HTR-8/SVneo (cell line): Measurements from ENCODE around the gene FBN1.

Experiments
- DNase-seq: peaks from one replicate; pipeline ENCODE4 v3.0.0; 2011; ENCODE audit warnings: low spot score, mixed read lengths; ENCODE audit not compliant: insufficient read length
- FAIRE-seq: peaks from 2 replicates; lab custom pipeline; 2011; peaks lifted over from hg19 to GRCh38; lab: Jason Lieb, UNC

FBN1 gene

DNA sequence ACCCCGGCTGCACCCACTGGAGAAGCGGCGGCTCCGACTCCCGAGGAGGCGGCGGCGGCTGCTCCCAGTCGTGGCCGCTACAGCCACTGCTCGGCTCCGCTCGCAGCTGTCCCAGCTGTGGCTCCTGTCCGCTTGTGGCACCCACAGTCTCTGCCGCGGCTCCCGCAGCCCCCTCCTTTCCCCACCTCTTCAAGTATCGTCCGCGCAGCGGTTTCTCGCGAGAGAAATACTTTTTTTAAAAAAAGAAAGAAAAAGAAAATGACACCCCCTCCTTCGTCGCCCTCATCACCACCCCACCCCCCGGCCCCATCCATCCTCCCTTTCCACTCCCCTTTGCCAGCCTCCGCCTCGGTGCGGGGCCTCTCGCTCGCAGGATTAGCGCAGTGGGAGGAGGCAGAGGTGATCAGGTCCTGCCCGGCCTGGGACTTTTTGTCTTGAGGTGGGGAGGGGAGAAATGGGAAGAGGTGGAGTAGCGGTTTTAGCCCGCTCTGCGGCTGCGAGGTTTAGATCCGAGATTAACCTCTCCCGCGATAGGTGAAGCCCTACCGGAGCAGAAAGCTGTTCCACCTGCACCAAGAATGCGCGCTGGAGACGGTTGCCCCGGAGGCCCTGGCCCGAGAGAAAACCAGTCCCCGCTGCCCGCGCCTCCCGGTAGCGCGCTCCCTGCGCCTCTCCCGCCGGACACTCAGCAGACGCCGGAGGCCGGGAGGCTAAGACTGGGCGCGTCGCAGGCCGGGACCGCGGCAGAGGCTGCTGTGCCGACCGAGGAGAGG lies at the start of gene FBN1:
Gene FBN1 (minus strand): TSS at position 152 of the 773 bp plus-strand sequence. CDS start 940 bp downstream, outside the sequence.
- DNase-seq (peak; percentile 85), FAIRE-seq (peak; percentile 13)

DNA sequence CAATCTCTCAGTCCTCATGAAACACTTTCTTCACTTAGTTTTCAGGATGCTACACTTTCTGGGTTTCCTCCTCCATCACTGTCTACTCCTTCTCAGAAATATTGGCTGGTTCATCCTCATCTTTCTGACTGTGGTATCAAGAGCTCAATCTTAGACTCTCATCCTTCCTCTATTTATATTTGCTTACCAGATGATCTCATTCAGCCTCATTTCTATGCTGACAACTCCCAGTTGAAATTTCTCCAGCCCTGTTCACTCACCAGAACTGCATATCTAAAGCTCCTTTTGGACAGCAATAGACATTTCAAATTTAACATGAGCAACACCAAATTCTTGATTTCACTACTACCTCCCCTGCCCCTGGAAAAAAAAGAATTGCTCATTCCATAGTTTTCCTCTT lies 48.0 kb upstream of the FBN1 start:
- DNase-seq (no peak), FAIRE-seq (no peak)

DNA sequence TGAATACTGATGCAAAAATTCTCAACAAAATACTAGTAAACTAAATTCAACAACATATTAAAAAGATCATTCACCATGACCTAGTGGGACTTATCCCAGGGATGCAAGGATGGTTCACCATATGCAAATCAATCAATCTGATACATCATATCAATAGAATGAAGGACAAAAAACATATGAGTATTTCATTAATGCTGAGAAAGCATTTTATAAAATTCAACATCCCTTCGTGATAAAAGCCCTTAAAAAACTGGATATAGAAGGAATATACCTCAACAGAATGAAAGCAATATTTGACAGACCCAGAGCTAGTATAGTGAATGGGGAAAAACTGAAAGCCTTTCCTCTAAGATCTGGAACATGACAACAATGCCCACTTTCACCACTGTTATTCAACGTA lies 43.0 kb upstream of the FBN1 start:
- DNase-seq: no peak
- no peak for FAIRE-seq

DNA sequence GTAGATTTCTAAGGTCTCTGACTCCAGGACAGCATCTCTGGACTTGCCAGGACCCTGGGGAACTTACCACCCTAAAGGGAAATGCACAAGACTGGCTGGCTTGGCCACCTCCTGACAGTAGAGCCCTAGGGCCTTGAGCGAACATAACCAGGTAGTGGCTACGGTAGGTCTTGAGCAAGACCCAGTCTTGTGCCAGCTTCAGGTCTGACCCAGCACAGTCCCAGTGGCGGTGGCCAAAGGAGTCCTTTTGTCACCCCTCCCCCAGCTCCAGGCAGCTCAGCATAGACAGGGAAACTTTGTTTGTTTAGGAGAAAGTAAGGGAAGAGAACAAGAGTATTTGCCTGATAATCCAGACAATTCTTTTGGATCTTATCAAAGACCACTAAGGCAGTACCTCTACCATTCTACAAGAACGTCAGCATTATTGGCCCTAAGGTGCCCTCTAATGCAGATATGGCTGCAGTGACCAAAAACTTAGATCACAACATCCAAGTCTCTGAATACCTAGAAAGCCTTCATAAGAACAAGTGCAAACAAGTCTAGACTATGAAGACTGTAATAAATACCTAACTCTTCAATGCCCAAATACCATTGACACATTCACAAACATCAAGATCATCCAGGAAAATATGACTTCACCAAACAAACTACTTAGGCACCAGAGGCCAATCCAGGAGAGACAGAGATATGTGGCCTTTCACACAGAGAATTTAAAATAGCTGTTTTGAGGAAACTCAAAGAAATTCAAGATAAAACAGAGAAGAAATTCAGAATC lies 38.7 kb upstream of the FBN1 start:
- FAIRE-seq (no peak), DNase-seq (no peak)

DNA sequence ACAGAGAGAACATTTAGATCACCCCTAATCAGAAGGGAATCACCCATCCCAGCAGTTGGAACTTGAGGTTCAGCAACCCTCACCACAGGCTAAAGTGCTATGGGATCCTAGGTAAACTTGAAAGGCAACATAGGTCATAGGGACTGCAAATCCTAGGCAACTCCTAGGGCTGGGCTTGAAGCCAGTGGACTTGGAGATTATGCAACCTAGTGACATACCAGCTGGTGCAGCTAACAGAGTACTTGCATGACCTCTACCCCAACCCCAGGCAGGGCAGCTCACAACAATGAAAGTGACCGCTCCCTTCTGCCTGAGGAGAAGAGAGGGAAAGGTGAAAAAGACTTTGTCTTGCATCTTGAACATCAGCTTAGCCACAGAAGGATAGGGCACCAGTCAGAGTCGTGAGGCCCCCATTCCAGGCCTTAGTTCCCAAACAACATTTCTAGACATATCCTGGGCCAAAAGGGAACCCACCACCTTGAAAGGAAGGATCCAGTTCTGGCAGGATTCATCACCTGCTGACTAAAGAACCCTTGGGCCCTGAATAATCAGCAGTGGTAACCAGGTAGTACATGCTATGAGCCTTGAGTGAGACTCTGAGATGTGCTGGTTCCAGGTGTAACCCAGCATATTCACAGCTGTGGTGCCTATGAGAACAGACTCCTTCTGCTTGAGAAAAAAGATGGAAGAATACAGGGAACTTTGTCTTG lies 37.6 kb upstream of the FBN1 start:
- DNase-seq (no peak), FAIRE-seq (peak; percentile 60)

DNA sequence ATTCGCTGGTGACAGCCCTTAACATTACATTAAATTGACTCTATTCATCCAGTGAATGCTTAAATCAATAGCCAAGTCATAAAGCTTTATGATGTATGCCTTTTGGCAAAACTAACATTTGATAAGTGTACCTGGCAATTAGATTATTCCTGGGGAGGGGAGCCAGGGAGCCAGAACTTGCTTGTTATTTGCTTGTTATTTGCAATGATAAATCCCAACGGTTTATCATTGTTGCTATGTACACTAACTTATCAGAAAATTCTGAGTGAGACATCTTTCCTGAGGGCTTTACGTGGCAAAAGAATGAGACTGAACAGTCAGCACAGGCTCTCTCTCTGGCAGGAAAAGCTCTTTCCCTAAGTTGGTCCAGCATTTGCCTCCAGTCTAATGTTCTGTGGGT lies 35.8 kb upstream of the FBN1 start:
- DNase-seq (no peak), FAIRE-seq (no peak)

DNA sequence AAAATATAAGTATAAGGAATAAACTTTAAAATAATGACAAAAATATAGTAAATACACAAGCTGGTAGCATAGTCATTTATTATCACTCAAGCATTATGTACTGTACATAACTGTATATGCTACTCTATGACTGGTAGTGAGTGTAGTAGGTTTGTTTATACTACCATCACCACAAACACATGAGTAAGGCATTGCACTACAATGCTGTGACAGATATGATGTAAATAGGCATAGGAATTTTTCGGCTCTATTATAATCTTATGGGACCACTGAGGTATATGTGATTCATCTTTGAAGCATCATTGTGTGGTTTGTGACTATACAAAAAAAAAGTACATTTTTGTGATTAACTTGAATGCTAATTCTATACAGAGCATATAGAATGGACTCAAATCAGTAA lies 35.3 kb upstream of the FBN1 start:
- FAIRE-seq (no peak), DNase-seq (peak; percentile 38)

DNA sequence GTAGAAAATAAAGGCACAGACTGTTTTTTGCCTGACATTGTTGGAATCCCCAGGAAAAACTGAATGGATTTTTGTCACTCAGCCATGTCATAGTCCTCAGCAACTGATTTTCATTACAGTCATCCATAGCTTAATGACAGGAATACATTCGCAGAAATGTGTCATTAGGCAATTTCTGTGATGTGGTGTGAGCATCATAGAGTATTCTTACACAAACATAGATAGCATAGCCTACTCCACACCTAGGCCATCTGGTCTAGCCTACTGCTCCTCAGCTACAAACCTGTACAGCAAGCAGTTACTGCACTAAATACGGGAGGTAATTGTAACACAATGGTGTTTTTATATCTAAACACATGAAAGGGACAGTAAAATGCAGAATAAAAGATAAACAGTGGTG lies 34.4 kb upstream of the FBN1 start:
- no peak for FAIRE-seq
- no peak for DNase-seq

DNA sequence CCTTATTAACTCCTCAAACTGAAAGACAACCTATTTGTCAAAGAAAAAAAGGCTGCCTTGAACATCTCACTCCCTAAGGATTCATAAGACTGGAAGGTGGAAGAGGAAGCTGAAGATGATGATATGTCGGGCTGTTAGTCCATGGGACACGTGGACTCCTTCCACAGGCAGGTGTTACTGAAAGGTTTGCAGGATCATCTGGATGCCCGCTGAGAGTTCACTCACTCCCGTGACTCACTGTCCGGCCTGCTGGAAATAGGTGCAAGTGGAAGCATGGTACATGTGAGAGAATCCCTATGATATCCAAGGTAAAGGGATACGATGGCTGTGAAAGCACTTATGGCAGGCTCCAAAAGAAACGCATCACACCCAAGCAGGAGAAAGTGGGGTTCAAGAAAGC lies 33.3 kb upstream of the FBN1 start:
- FAIRE-seq (no peak), DNase-seq (no peak)

DNA sequence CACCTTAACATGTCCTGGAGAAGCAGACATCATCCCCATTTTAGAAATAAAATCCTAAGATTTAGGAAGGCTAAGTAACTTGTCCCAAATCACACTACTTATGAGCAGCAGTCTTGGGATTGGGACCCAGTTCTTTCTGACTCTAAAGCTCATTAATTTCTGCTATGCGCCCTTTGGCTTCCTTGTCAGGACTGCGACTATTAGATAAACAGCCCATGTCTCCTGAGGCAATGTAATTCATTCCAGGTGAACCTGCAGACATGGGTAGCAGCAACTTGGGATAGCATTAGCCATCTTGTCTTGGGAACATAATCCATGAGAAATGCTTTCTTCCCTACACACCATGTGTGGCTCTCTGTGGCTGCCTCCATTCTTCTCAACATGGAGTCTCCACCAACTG lies 32.3 kb upstream of the FBN1 start:
- DNase-seq (no peak), FAIRE-seq (no peak)

DNA sequence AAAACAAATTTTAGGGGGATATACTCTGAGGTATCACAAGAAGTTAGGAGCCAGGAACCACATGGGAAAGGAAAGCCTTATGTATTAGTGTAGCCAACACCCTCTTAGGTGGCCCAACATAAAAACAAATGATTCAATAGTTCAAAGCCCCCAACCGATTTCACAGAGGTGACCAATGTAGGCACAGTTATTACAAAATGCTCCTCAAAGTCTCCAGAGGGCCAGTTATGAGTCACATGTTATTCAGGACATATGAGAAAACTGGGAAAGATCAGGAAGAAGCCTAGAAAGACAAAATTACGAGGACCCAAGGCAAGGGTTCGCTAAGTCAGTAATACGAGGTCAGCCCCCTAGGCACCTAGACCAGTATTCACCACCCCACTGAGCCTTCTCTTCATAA lies 29.9 kb upstream of the FBN1 start:
- FAIRE-seq (no peak), DNase-seq (no peak)

DNA sequence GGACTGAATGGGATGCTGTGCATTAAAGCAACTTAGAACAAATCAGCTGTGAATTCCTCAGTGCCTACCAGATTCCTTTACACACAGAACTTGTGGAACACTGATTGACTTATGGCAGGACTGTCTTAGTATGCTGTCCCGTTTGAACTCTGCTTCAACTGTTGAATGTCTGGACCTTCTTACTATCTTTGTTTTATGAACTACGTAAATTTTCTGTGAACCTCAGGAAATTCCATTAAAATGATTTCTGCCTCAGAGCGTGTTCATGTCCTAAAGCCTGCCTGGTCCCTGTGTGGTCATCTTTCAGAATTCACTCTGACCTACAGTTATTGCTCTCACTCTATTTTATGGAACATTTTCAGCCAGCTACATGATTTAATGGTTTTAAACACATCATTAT lies 29.4 kb upstream of the FBN1 start:
- FAIRE-seq: no peak
- no peak for DNase-seq

DNA sequence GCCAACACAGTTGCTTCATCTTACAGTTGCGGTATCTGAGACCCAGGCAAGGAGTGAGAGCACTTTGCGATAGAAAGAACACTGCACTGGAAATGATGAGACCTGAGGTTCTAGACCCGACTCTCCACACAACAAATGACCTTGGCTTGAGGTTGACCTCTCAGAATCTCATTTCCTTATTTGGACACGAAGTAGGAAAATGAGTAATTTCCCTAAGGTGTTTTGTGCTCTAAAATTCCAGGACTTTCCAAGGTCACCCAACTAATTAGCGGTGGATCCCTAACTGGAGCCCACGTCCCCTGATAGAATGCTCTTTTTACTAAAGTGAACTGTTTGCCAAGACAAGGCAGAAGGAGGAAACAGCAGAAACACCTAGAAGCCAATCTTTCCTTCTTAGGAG lies 26.7 kb upstream of the FBN1 start:
- DNase-seq (no peak), FAIRE-seq (no peak)

DNA sequence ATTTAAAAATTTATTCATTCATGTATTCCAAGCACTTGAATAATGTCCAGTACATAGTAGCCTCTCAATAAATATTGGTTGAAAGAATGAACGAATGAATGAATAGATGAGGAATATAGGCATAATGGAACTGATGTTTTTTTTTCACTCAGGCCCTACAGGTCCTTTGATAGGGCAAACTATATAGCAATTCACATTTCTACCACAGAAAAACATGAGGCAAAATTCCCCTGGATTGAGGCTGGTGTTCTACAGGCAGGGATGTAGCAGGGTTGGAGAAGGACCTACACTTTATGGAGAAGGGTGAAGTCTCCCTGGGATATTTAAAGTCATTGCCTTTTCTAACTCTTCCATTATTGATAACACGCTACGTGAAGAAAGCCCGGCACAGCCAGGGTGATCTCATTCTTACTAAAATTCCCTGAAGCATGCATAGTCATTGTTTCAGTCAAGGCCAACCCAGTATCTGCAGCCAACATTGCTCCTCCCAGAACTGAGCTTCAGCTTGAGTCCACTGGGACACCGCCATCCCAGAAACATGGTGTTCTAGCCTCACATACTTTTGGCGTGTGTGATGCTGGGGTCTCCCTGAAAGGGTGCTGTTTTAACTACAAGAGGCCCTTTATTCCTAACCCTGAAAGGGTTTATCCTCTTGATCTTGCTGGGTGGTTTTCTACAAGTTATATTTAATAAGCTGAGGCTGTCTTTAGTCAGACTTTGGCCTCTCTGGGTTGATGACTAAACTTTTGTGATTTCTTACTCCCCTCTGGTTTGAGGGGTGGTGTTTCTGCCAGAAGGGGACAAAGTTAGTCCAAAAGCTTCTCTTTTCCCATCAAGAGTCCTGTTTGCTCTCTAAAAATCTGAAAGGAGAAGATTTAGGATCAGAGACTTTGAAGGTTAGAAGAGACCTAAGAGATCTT lies 25.9 kb upstream of the FBN1 start:
- DNase-seq (no peak), FAIRE-seq (no peak)

DNA sequence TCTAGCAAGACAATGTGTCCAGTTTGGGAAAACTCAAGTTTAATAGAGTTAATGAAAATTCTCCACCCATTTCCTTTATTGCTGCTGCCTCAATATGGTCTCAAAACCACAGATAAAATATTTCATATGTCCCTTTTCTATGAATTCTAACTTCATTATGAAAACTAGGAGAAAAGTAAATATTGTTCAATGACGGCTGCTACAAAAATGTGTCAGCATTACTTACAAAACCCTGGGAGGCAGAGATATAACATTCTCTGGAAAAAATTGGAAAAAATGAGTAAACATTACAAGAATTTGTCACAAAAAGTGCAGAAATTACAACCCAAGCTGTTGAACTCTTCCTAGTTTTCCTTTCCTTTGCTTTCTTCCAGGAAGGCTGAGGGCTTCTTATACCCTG lies 22.2 kb upstream of the FBN1 start:
- no peak for FAIRE-seq
- no peak for DNase-seq

DNA sequence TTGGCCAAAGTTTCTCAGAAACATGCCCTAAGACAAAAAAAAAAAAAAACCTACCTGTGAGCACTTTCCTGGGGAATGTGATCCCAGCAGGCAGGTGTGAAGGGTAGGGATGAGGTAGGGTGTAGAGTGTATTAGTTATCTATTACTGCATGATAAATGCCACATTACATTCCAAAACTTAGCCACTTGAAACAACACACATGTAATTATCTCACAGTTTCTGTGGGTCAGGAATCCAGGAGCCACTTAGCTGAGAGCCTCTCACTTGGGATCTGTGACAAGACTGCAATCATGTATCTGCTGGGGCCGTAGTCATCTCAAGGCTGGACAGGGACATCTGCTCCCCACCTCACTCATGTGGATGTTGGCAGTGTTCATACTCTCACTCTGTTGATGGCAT lies 18.9 kb upstream of the FBN1 start:
- FAIRE-seq: no peak
- DNase-seq: no peak

DNA sequence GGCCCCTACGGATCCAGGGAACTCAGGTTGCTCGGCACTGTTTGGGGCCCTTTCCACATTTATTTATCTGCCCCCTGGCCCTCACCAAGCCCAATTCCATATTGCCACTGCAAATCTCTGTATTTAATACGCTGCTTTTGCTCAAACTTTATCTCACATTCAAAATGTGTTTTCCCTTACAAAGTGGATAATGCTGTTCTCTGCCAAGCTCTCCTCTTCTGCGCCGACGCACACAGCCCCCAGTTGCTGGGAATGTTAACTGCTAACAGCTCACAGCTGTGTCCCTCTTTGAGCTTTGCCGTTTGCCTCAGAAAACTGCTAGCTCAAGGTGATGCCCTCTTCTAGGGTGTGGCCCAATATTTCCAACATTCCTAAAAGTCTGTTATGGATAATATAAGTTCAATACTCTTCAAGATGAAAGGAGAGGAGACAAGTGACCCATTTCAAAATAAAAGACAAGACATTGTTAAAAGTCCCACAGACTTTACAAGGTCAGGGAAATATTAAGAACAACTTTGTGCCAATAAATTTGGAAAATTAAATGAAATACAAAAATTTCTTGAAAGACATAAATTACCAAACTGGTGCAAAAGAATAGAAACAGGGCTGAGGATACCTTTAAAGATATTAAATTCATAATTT lies 12.6 kb upstream of the FBN1 start:
- FAIRE-seq (no peak), DNase-seq (no peak)

DNA sequence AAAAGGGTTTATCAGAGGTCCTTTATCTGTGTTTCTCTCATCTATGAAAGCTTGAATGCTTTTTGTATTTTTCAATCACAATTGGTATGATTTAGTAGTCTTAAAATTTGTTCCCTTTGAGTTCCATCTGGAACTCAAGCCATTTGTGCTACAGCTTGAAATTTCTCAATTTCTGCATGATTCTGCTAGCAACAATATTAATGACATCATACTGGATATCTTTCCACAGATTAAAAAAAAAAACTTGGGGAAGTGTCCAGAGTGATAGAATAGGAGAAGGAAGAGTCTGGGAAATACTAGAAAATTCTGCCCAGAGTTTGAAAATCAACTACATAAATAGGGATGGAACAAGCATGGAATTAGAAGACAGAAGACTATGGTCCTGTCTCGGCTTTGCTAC lies 9.3 kb upstream of the FBN1 start:
- FAIRE-seq: no peak
- no peak for DNase-seq

DNA sequence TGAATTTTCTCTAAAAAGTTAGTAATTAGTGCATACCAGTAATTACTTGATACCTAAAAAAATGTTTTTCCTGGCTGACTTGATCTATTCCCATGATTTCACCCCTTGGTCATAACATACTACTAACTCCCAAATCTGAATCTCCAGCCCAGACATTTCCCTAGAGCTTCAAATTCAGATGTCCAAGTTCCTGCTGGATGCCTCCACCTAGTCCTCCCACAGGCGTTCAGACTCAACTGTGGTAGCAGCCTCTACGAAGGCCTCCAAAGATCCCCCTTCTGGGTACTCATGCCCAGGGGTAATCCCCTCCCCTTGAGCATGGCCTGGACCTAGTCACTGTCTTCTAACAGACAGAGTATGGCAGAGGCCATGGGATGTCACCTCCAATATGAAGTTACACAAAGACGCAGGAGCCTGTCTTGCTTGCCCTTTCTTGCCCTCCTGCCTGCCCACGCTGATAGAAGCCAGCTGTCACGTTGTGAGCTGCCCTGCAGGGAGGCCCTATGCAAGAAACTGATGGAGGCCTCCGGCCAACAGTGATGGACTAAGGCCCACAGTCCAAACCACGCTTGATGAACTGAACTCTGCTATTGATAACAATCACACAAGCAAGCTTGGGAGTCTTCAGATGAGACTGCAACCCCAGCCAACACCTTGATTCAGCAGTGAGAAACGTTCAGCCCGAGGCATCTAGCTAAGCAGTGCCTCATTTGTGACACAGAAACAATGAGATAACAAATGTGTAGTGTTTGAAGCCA lies 8.6 kb upstream of the FBN1 start:
- DNase-seq (no peak), FAIRE-seq (no peak)
